Cardiac septum (tissue), 1 donor: ENCODE measurements around the gene LBX1. TPM values are rescaled to one million over a fixed set of nuclear protein-coding genes. Genes with fewer than 3 reads are reported as not detected.
"Not testable (repeated sequence)": the region's sequence is repeated elsewhere in the genome, so short reads cannot be mapped to it uniquely, and the experiment has no call there.

Experiments used
- DNase-seq: peaks from one replicate; pipeline ENCODE4 v3.0.0-alpha.2; 2020; ENCODE audit warnings: low spot score
- intact Hi-C: fragments of 100-400 bp; cut with DNase I; formaldehyde crosslinking; loops from one replicate; pipeline ENCODE4 v1.14.0; 2022
- total RNA-seq: library from RNA; stranded (reverse); fragmentation: NEBNext Ultra II Directional; extraction: Animal tissue kit (Norgen Biotek cat#: 25700); gene quantifications from one replicate; pipeline ENCODE4 v1.2.1, GENCODE V29; 2021
- donor health status: DM: no; HTN: no; CAD: no.

The LBX1 gene
- total RNA-seq, 1 donor from 2014 or later, result 0.13 TPM

DNA sequence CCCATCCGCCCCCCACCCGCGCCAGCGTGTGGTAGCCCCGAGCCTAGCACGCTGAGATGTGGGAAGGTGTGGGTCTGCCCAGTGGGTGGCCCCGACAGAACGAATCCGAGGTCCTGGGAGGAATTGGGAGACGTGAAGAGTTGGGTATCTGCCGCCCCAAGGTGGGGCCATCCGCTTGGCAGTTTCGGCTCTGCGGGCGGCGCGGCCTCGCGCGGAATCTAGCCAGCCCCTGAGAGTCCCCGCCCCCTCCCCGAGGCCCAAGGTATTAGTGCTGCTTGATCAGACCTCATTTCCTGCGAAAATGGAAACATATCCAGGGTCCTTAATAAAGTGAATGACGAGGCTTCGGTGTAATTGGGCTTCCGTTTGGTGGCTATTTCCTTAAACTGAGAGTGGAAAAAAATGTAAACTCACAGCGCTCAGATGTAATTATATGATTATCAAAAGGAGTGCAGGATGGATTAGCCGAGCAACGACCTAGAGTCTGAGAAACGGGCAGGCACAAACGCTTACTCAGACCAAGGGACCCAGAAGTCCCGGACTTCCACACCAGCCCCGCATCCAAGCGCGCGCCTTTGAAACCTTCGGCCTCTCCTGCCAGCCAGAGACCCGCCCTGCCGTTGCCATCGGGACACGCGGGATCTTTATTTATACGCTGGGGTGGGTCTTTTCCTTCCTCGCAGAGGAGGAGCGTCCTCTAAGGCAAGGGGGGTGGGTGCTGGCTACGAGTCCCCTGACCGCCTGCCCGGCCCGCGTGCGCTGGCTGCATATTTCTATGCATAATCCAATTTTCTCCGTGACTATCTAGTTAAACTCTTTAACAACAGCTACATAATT lies 12.8 kb downstream of the LBX1 start:
- intact Hi-C loops, result no loop called here
- DNase-seq, result no peak

DNA sequence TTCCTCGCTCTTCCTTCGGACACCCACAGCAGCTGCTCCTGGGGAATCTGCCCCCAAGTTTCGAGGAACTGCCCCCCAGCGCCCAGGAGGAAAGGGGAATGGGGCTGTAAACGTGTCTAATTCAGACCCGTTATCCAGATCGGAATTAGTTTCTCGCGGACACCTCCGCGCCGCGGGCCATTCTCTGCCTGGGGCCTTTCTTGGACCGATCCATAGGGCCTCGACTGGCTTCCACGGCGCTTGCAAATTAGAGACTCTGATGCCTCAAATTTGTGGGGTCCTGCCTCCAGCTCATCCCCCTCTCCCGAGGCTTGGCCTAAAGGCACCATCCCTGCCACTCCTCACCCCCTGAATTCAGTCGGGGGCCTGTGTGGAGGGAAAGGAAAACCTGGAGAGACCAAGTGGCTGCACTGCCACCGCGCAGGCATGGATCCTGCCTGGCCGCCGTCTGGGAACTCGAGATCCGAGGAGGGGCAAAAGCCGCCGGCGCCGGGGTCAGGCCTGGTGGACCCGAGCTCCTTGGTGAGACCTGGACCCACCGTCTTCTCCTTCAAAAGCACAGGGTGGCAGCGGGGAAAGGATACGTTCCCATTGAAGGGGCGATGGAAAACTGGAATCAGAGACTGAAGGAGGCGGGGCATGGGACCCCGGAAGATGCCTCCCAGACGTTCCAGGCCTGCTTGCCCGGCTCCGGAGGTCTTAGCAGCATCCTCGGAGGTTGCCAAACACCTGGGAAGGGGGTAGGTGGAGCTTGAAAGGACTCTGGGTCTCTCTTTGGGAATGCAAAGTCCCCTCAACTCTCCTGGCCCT lies 13.7 kb downstream of the LBX1 start:
- intact Hi-C loops, result no loop called here

DNA sequence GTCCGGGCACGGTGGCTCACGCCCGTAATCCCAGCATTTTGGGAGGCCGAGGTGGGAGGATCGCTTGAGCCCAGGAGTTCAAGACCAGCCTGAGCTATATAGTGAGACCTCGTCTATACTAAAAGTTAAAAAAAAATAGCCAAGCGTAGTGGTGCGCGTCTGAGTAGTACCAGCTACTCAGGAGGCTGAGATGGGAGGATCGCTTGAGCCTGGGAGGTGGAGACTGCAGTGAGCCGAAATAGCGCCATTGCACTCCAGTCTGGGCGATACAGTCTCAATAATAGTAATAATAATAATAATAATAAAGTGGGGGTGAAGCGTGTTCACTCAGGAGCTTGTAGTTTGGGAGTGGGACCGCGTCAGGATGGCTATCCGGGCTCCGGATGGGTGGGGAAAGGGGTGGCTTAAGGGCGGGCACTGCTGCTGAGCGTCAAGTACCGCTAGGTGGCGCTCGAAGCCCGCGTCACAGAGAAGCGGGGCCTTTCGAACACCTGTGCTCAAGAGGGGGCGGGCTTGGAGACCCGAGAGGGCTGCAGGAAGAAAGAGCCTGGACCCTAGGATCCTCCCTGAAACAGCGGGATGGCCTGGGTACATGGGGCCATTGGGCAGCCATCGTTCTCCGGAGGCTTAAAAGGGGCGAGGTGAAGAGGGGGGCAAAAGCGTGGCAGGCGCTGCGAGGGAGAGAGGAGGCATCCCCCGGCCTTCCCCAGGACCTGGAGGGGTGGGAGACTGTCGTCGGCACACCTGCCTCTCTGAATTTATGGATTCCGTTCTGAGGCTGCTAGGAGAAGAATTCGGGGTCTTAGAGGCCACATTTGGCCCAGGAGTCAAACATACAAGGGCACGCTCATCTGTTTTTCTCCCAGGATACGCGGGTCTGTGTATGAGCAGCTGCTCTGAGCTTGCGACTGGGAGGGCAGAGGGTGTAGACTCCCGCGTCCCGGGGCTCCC lies 14.5 kb downstream of the LBX1 start:
- DNase-seq, result peak; percentile 86
- intact Hi-C loops, result loop anchor here (5.0 kb wide), 3 partner anchors 78 to 563 kb away; partner anchors contain the start of gene FGF8

More for the DNA sequence above, 13.7 kb downstream of the LBX1 start:
- DNase-seq, result no peak

DNA sequence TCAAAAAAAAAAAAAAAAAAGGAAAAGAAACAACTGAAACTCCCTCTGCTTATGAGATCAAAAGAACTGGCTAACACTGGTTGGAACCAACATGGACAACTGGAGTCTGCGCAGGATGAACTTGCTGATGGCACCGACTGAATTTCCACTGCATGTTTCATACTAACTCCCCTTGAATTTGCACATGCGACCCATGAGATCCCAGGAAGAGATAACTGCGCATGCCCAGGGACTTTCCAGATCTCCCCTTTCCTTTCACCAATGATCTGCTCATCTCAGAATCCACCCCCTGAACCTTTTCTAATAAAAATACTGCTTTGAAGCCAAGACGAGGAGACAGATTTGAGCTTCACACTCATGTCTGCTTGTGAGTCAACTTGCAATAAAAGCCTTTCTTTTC lies 20.7 kb downstream of the LBX1 start:
- intact Hi-C loops, result no loop called here
- DNase-seq, result no peak

DNA sequence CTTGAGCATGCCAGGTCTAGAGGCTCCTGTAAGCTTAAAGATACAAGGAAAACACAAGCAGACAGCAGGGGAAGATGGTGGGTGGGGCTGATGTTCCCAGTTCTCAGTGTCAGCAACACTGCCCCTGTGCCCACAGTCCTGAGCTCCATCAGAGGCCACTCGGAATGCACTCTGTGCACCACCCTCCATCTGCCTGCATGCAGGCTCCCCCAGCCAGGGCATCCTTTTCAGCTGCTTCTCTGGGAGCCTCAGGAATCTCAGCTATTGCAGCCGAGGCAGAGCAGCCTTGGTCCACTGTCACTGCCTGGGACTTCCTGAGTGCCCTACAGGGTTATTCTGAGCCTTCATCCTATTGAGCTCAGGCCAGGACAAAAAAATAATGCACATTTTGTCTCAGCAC lies 22.2 kb downstream of the LBX1 start:
- intact Hi-C loops, result no loop called here
- DNase-seq, result no peak

DNA sequence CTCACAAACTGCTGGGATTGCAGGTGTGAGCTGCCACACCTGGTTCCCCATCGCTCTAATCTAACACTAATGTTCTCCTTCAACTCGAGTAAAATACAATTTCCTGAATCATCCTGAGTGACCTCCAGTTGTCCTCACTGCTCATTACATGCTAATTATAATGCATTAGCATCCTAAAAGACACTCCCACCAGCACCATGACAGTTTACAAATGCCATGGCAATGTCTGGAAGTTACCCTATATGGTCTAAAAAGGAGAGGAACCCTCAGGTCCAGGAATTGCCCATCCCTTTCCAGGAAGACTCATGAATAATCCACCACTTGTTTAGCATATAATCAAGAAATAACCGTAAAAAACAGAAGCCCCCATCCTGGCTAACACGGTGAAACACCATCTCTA lies 26.6 kb downstream of the LBX1 start:
- intact Hi-C loops, result not testable (repeated sequence)

DNA sequence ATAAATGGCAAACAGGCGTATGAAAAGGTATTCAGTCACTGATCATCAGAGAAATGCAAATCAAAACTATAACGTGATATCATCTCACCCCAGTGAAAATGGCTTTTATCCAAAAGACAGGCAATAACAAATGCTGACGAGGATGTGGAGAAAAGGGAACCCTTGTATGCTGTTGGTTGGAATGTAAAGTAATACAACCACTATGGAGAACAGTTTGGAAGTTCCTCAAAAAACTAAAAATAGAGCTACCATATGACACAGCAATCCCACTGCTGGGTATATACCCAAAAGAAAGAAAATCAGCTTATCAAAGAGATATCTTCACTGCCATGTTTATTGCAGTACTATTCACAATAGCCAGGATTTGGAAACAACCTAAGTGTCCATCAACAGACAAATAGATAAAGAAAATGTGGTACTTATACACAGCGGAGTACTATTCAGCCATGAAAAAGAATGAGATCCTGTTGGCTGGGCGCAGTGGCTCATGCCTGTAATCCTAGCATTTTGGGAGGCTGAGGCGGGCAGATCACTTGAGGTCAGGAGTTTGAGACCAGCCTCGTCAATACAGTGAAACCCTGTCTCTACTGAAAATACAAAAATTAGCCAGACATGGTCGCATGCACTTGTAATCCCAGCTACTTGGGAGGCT lies 30.8 kb downstream of the LBX1 start:
- DNase-seq, intact Hi-C loops: not testable (repeated sequence)

More for the DNA sequence above, 26.6 kb downstream of the LBX1 start:
- not testable (repeated sequence) for DNase-seq

DNA sequence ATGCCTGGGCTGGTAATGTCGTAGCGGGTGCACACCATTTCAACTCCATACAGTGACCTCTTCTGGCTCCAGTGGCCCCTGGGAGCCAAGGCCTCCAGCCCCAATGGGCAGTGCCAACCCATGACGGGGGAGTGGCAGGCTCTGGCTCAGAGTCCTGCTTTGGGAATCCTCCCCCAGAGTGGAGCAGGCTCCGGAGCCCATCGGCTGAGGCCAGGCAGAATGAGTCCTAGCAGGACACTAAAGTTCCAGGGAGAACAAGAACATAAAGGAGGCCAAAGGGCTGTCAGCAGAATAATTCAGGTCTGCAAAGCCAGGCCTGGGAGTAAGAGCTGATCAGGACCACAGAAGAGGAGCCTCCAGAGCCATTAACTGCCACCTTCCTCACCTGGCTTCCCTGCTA lies 33.3 kb downstream of the LBX1 start:
- peak; percentile 51 for DNase-seq
- intact Hi-C loops, result no loop called here

DNA sequence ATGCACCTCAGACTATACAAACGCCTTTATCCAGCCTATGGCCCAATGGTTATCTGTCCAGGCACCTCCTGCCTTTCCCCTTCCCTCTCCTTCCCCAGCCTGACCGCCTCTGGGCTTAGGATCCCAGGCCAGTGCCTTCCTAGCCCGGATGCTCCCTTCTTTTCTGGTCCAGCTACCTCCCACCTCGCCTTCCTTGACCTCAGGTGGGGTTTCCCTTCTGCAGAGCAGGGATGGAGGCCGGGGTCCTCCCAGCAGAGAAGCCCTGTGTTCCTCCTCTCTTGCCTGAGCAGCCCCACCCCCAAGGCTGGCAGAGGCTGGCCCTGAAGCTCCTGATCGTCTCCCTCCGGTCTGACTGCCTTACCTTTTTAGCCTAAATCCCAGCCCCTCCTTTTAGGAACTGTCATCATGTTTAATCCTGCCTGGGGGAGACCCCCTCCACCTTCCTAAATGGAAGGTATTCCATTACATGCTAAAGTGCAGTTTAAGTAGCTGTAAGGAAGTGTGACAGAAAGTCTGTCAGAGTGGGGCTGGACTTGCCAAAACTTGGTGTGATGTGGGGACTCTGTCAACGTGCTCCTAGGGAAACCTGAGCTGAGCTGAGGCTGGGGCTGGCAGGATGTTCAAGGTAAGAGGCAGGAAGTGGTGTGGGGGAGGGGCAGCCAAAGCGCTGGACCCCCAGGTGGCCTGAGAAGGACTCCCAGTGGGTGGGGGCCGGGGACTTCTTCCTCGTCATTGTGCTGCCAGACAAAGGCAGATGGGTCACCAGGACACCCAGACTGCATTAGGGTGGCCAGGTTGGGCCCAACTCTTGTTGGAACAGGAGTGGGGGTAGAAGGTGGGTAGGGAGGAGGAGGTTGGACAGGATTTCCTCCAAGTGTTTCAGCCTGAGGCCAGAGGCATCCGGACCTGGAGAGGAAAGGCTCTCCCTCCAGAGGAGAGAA lies 39.5 kb downstream of the LBX1 start:
- peak; percentile 67 for DNase-seq
- intact Hi-C loops, result no loop called here

DNA sequence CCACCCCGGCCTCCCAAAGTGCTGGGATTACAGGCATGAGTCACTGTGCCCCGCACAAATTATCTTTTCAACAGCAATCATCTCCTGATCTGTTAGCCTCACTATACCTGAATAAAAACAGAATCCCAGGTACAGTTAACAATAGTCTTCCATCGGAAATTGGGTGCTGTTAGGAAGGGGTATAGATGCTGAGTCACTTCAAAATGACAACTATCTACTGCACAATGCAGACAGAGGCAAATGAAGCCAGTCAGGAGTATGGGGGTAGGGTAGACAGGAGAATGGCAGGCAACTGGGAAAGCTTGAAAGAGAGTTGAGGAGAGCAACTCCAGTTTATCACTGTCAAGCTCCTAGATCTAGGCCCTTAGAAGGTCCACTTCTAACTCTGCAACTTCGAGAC lies 40.3 kb downstream of the LBX1 start:
- intact Hi-C loops, result no loop called here
- DNase-seq, result peak; percentile 6

DNA sequence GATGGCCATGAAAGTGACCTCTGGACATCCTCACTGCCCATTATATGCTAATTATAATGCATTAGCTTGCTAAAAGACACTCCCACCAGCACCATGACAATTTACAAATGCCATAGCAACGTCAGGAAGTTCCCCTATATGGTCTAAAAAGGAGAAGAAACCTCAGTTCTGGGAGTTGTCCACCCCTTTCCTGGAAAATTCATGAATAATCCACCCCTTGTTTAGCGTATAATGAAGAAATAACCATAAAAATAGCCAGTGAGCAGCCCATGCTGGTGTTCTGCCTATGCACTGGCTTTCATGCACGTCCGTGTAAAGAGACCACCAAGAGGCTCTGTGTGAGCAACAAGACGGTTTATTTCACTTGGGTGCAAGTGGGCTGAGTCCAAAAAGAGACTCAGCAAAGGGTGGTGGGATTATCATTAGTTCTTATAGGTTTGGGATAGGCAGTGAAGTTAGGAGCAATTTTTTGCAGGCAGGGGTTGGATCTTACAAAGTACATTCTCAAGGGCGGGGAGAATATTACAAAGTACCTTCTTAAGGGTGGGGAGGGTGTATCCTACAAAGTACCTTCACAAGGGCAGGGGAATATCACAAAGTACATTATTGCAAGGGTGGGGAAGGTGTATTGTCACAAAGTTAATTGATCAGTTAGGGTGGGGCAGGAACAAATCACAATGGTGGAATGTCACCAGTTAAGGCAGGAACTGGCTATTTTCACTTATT lies 45.6 kb downstream of the LBX1 start:
- intact Hi-C loops, result no loop called here
- no peak for DNase-seq

DNA sequence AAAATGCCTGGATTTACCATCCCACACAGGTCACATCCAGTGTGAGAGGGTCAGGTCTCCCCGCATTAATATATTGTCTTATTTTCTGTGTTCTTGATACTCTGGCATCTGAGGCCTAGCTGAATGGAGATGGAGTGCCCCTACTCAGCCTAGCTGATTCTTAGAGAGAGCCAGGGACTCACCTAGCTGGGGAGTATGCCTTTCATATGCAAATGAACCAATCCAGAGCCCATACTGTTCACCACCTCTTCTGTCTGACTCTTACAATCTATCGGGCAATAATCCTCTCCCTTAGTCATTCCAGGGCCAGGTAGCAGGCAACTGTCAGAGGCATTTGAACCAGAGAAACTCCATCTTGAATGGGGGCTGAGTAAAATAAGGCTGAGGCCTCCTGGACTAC lies 46.3 kb downstream of the LBX1 start:
- intact Hi-C loops, result no loop called here
- no peak for DNase-seq

Other genes starting within 250 kb of the LBX1 start
- gene MRPL43, start 242.0 kb downstream of the LBX1 start, total RNA-seq, result 51.7 TPM
- 5.2 TPM for gene TWNK, start 241.9 kb downstream of the LBX1 start, total RNA-seq
- gene LZTS2, start 229.7 kb downstream of the LBX1 start, total RNA-seq, result 47.2 TPM
- gene PDZD7, start 198.3 kb downstream of the LBX1 start, total RNA-seq, result 0.40 TPM
- 30.8 TPM for gene SFXN3, start 198.2 kb downstream of the LBX1 start, total RNA-seq
- 12.1 TPM for gene KAZALD1, start 167.5 kb downstream of the LBX1 start, total RNA-seq
- not detected for gene TLX1, start 98.2 kb downstream of the LBX1 start, total RNA-seq
- 34.7 TPM for gene BTRC, start 124.7 kb upstream of the LBX1 start, total RNA-seq